HepG2 (cell line): Measurements from ENCODE around the gene BACH2. TPM values are rescaled to one million over a fixed set of nuclear protein-coding genes. Genes with fewer than 3 reads are reported as not detected.

Experiments
- ATAC-seq: fragments of 200-7000 bp; cut with Tn5 transposase; 3 replicates; pipeline ENCODE4 v1.9.1; 2020; ENCODE audit warnings: mild to moderate bottlenecking, moderate library complexity
- BruUV-seq: library from RNA; stranded (reverse); fragments of 400-500 nt; replicated peaks from 2 replicates; lab custom pipeline; 2021; lab: Mats Ljungman, UMichigan
- CTCF ChIA-PET: fragments of 300-600 bp; formaldehyde crosslinking; extraction: SDS; loops from one replicate; lab custom pipeline; 2021; ENCODE audit warnings: low total read pairs, inconsistent platforms, low intra/inter-chr PET ratio; lab: Yijun Ruan, JAX
- POLR2A ChIA-PET: fragments of 350-600 bp; sonication (Branson Sonifier 250); formaldehyde crosslinking; loops from one replicate; lab custom pipeline; 2020; ENCODE audit warnings: antibody characterized with exemption, inconsistent platforms; lab: Yijun Ruan, JAX
- DNase-seq: peaks from one replicate; pipeline ENCODE4 v3.0.0-alpha.2; 2015; ENCODE audit warnings: low spot score
- FAIRE-seq: peaks from 3 replicates; lab custom pipeline; 2011; peaks lifted over from hg19 to GRCh38; lab: Jason Lieb, UNC
- H2AFZ ChIP-seq: one replicate; pipeline ENCODE4 v1.6.1; 2011; ENCODE audit warnings: low read length, inconsistent platforms
- H3K27ac ChIP-seq: fragments of 300-600 bp; 3 replicates; pipeline ENCODE4 v1.8.0; 2011; ENCODE audit warnings: mixed run types, mild to moderate bottlenecking, mixed read lengths, low read length, inconsistent platforms; ENCODE audit not compliant: insufficient read depth; ENCODE audit errors: extremely low read length
- H3K27me3 ChIP-seq, 2 experiments: fragments of 200-600 bp in 1 of 2; 2 replicates in 1 of 2; 3 replicates in 1 of 2; pipeline versions ENCODE4 v1.6.0 to v1.8.0; 2011; ENCODE audit warnings: low read length in 2 of 2, mild to moderate bottlenecking in 2 of 2, moderate library complexity in 2 of 2, inconsistent platforms in 1 of 2; ENCODE audit not compliant: insufficient read depth in 2 of 2, control insufficient read depth in 1 of 2
- H3K36me3 ChIP-seq, 2 experiments: fragments of 200-600 bp in 1 of 2; replicated peaks in 1 of 2; 2 replicates in 1 of 2; 3 replicates in 1 of 2; pipeline versions ENCODE4 v1.5.1 to v1.8.0; 2011; ENCODE audit warnings: low read length in 2 of 2, inconsistent platforms in 1 of 2; ENCODE audit not compliant: insufficient read depth in 2 of 2, control insufficient read depth in 1 of 2
- H3K4me1 ChIP-seq: 2 replicates; pipeline ENCODE4 v1.5.1; 2012; ENCODE audit warnings: low read length, inconsistent platforms; ENCODE audit not compliant: insufficient read depth
- H3K4me2 ChIP-seq: 2 replicates; pipeline ENCODE4 v1.6.0; 2011; ENCODE audit warnings: low read depth, low read length, inconsistent platforms
- H3K4me3 ChIP-seq, 3 experiments: fragments of 200-600 bp in 1 of 3; sonication (generic), shearing (Covaris generic) in 1 of 3; replicated peaks in 1 of 3; 2 replicates each; pipeline ENCODE4 v1.5.1; 2011 to 2016; ENCODE audit warnings: low read length in 3 of 3, inconsistent platforms in 2 of 3, low read depth in 2 of 3, mild to moderate bottlenecking in 2 of 3, control low read depth in 1 of 3, mixed read lengths in 1 of 3; ENCODE audit not compliant: insufficient read depth in 1 of 3
- H3K79me2 ChIP-seq: one replicate; pipeline ENCODE4 v1.6.1; 2011; ENCODE audit warnings: low read length, inconsistent platforms; ENCODE audit not compliant: insufficient read depth
- H3K9ac ChIP-seq: 2 replicates; pipeline ENCODE4 v1.6.0; 2011; ENCODE audit warnings: mild to moderate bottlenecking, low read depth, low read length, inconsistent platforms; ENCODE audit not compliant: insufficient read depth
- H3K9me3 ChIP-seq: 2 replicates; pipeline ENCODE4 v1.5.1; 2012; ENCODE audit warnings: mild to moderate bottlenecking, low read length
- H4K20me1 ChIP-seq: 2 replicates; pipeline ENCODE4 v1.6.0; 2011; ENCODE audit warnings: inconsistent platforms, mild to moderate bottlenecking, low read length, moderate library complexity; ENCODE audit not compliant: insufficient read depth
- BRCA1 ChIP-seq: sonication (generic); formaldehyde crosslinking; IDR thresholded peaks from 2 replicates; pipeline ENCODE4 v1.4.0; 2020; ENCODE audit warnings: missing genetic modification reagents
- ETS1 ChIP-seq: sonication (generic); formaldehyde crosslinking; IDR thresholded peaks from 2 replicates; pipeline ENCODE4 v1.4.0; 2020; ENCODE audit warnings: missing genetic modification reagents
- HIVEP1 ChIP-seq: sonication (generic); formaldehyde crosslinking; IDR thresholded peaks from 2 replicates; pipeline ENCODE4 v1.4.0; 2020; ENCODE audit warnings: mild to moderate bottlenecking, missing genetic modification reagents
- KLF9 ChIP-seq: IDR thresholded peaks from 2 replicates; pipeline ENCODE4 v1.6.1; 2016; ENCODE audit warnings: low read depth
- NFIB ChIP-seq: sonication (generic); formaldehyde crosslinking; IDR thresholded peaks from 2 replicates; pipeline ENCODE4 v1.9.0; 2021; ENCODE audit warnings: missing genetic modification reagents, mild to moderate bottlenecking, borderline replicate concordance
- NR2F2 ChIP-seq: IDR thresholded peaks from 2 replicates; pipeline ENCODE4 v1.6.1; 2012; ENCODE audit warnings: low read depth, inconsistent platforms, borderline replicate concordance
- ZFP62 ChIP-seq: sonication (generic); formaldehyde crosslinking; IDR thresholded peaks from 2 replicates; pipeline ENCODE4 v1.4.0; 2020; ENCODE audit warnings: missing genetic modification reagents
- ZNF501 ChIP-seq: sonication (generic); formaldehyde crosslinking; IDR thresholded peaks from 2 replicates; pipeline ENCODE4 v1.5.1; 2020; ENCODE audit warnings: mild to moderate bottlenecking, moderate library complexity, missing genetic modification reagents
- ZNF770 ChIP-seq: sonication (generic); formaldehyde crosslinking; IDR thresholded peaks from 2 replicates; pipeline ENCODE4 v1.5.0; 2020; ENCODE audit warnings: mild to moderate bottlenecking, missing genetic modification reagents
- WGBS: methylation state at CpG from one replicate; pipeline ENCODE4 v1.1.6; 2017; ENCODE audit warnings: low lambda C conversion rate; 5-methylcytosine and 5-hydroxymethylcytosine counted together
- in situ Hi-C: cut with HindIII; loops from 2 replicates; pipeline ENCODE4 v1.10.0; 2017; ENCODE audit warnings: low pct_unique_long_range_greater_than_20kb; ENCODE audit not compliant: extremely low pct_ligation_motif_present
- intact Hi-C: fragments of 100-400 bp; cut with micrococcal nuclease; formaldehyde crosslinking; loops from one replicate; pipeline ENCODE4 v1.10.0; 2022; ENCODE audit not compliant: unreplicated experiment
- polyA plus RNA-seq, 8 experiments: library from polyadenylated mRNA; depleted of rRNA in 3 of 8; stranded (reverse) in 7 of 8; unstranded in 1 of 8; fragments of >200 nt; fragmentation: Illumina TruSeq in 4 of 8; extraction: Trizol in 4 of 8; gene quantifications; 2 replicates each; pipeline versions ENCODE4 v1.2.1 to v1.2.3, GENCODE V29; 2011 to 2016; ENCODE audit warnings: low read depth in 4 of 8, missing spikeins in 1 of 8, mixed read lengths in 1 of 8; ENCODE audit not compliant: insufficient read depth in 1 of 8
- total RNA-seq, 5 experiments: library from RNA; depleted of rRNA; stranded (reverse); fragments of >200 nt; fragmentation: Illumina TruSeq; extraction: Trizol; gene quantifications; 2 replicates each; pipeline ENCODE4 v1.2.3, GENCODE V29; 2016; ENCODE audit warnings: low read depth in 1 of 5
- TF ChIP-seq, protein P1 (sequence below): IDR thresholded peaks from 2 replicates; pipeline ENCODE4 v1.6.1; 2016; ENCODE audit warnings: low read depth, missing genetic modification reagents, missing compliant biosample characterization

Gene BACH2
- total and polyA plus RNA-seq, 2 of the 13 experiments (the other 11 are each of a cell fraction or from before 2014, with no cell fraction given): 0.01 TPM; not detected in 1

DNA sequence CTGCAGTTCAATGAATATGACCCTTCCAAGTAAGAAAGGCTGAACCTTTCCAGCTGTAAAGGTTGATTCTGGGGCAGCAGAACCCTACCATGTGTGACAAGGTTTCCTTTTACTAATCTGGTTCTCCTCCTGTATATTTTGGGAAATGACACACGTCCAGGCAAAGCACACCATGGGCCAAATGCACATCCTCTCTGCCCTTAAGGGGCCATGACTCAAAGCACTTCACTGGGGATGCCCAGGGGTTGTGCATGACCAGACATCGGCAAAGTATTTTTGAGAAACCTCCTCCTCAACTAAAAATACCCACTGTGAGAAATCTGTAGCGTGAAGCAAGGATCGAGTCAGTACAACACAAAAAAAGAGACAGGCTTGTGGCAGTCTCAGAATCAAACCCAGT is 174.7 kb downstream of the BACH2 start (continued):
- TF ChIP-seq NFIB: no peak
- TF ChIP-seq ZNF501 (CRISPR knock-in tag): no peak

- Histone ChIP-seq H4K20me1 (no peaks in the 10 kb centered on the region), H3K27me3 (no peaks in the 10 kb centered on the region; a peak in 2 of 5 replicates), H3K79me2 (no peaks in the 10 kb centered on the region), H3K4me1 (no peaks in the 10 kb centered on the region), H2AFZ (no peak overlapping the region), H3K9me3 (no peaks in the 10 kb centered on the region), H3K9ac (no peak overlapping the region), H3K36me3 (no peaks in the 10 kb centered on the region), H3K4me3 (no peak overlapping the region), H3K27ac (no peak overlapping the region), H3K4me2 (no peak overlapping the region)
- CTCF ChIA-PET: no interaction called here
- no TSS peak for BruUV-seq
- in situ Hi-C loops (no loop called here), intact Hi-C loops (no loop called here)
- WGBS: 0% methylated on average over 2 of the region's 2 CpGs
- ATAC-seq: no peak
- FAIRE-seq: no peak
- POLR2A ChIA-PET: no interaction called here
- no peak for DNase-seq
- TF ChIP-seq BRCA1: no peak
- no peak for TF ChIP-seq HIVEP1 (CRISPR knock-in tag)
- TF ChIP-seq, protein P1, sequence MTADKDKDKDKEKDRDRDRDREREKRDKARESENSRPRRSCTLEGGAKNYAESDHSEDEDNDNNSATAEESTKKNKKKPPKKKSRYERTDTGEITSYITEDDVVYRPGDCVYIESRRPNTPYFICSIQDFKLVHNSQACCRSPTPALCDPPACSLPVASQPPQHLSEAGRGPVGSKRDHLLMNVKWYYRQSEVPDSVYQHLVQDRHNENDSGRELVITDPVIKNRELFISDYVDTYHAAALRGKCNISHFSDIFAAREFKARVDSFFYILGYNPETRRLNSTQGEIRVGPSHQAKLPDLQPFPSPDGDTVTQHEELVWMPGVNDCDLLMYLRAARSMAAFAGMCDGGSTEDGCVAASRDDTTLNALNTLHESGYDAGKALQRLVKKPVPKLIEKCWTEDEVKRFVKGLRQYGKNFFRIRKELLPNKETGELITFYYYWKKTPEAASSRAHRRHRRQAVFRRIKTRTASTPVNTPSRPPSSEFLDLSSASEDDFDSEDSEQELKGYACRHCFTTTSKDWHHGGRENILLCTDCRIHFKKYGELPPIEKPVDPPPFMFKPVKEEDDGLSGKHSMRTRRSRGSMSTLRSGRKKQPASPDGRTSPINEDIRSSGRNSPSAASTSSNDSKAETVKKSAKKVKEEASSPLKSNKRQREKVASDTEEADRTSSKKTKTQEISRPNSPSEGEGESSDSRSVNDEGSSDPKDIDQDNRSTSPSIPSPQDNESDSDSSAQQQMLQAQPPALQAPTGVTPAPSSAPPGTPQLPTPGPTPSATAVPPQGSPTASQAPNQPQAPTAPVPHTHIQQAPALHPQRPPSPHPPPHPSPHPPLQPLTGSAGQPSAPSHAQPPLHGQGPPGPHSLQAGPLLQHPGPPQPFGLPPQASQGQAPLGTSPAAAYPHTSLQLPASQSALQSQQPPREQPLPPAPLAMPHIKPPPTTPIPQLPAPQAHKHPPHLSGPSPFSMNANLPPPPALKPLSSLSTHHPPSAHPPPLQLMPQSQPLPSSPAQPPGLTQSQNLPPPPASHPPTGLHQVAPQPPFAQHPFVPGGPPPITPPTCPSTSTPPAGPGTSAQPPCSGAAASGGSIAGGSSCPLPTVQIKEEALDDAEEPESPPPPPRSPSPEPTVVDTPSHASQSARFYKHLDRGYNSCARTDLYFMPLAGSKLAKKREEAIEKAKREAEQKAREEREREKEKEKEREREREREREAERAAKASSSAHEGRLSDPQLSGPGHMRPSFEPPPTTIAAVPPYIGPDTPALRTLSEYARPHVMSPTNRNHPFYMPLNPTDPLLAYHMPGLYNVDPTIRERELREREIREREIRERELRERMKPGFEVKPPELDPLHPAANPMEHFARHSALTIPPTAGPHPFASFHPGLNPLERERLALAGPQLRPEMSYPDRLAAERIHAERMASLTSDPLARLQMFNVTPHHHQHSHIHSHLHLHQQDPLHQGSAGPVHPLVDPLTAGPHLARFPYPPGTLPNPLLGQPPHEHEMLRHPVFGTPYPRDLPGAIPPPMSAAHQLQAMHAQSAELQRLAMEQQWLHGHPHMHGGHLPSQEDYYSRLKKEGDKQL (CRISPR knock-in tag): no peak
- TF ChIP-seq ETS1: no peak
- TF ChIP-seq KLF9 (CRISPR knock-in tag): no peak
- no peak for TF ChIP-seq ZNF770 (CRISPR knock-in tag)
- no peak for TF ChIP-seq ZFP62
- no peak for TF ChIP-seq NR2F2
Observed at GRCh38 chr6:90120327-90120726, 176.3 kb downstream of the BACH2 start.
